DND-41 (cell line): ENCODE measurements around the gene RBM34.

ENCODE experiments used
- CTCF ChIP-seq: IDR thresholded peaks from 2 replicates; pipeline ENCODE4 v1.5.1; 2012; ENCODE audit warnings: borderline replicate concordance, low read length, moderate library complexity, mild to moderate bottlenecking; ENCODE audit not compliant: poor library complexity, severe bottlenecking; ENCODE audit errors: extremely low read depth
- EZH2 ChIP-seq: IDR thresholded peaks from 3 replicates; pipeline ENCODE4 v1.6.1; 2012; ENCODE audit warnings: borderline replicate concordance, low read depth, mild to moderate bottlenecking, moderate library complexity, low read length, inconsistent platforms; ENCODE audit not compliant: severe bottlenecking

GRCh38 chr1:235105051-235106043, 55.7 kb downstream of the RBM34 start:
- TF ChIP-seq EZH2 (no peak), CTCF (no peak)
